NK-92 treated with Interleukin-12 subunit alpha and Interleukin-12 subunit beta, amount 100 ng/mL, for 24 hours (cell line): ENCODE measurements around the gene NKX1-1.
"Not testable (repeated sequence)": the region's sequence is repeated elsewhere in the genome, so short reads cannot be mapped to it uniquely, and the experiment has no call there.

Source experiments
- DNase-seq: peaks from one replicate; lab custom pipeline; 2025; lab: John Stamatoyannopoulos, UW

Gene NKX1-1

DNA sequence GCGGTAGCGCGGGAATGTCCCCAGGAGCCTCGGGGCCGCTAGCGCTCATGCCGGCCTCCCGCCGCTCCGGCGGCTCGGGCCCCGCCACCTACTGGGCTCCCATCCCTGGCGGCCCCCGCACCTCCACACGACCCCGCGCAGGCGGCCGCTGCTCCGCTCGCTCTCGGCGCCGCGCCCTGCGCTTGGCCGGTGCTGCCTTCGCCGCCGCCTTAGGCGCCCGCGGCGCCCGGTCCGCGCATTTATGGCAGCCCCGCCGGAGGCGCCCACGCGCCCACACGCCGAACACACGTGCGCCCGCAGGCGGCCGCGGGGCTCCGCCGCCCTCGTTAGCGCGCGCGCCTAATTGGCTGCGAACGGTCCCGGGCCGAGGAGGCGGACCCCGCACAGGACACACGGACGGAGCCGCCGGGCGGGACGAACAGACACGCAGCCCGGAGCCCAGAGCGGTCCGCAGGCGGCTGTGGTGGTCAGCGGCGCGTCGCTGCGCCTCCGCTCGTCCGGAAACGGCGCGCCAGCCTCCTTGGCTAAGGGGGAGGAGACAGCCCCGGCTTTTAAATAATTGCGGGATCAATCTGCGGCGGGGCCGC lies at the start of gene NKX1-1:
Gene NKX1-1 (minus strand): TSS at position 49 of the 587 bp plus-strand sequence. CDS start 0 bp downstream, at position 49.
- no peak for DNase-seq

DNA sequence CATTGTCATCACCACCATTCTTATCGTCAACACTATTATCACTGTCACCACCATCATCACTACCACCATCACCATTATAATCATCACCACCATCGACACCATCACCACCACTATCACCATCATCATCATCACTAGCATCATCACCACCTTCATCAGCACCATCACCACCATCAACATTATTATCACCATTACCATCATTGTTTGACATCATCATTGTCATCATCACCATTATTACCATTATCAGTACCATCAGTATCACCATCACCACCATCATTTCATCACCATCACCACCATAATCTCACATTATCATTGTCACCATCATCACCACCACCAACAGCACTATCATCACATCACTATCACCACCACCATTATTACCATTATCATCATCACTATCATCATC lies 47.5 kb upstream of the NKX1-1 start:
- DNase-seq, result no peak

DNA sequence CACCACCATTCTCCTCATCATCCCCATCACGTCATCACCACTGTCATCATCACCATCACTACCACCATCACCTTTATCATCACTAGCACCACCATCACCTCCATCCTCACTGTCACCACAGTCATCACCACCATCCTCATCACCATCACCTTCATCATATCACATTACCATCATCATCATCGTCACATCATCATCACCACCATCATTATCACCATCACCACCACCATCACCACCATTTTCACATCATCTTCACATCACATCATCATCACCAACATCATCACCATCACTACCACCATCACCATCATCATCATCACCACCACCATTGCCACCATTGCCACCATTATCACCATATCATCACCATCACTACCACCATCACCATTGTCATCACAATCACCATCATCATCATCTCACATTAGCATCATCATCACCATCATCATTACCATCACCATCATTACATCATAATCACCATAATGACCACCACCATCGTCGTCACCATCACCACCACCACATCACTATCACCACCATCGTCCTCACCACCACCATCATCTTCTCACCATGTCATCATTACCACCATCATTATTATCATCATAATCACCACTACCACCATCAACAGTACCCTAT lies 46.3 kb upstream of the NKX1-1 start:
- DNase-seq, result no peak

DNA sequence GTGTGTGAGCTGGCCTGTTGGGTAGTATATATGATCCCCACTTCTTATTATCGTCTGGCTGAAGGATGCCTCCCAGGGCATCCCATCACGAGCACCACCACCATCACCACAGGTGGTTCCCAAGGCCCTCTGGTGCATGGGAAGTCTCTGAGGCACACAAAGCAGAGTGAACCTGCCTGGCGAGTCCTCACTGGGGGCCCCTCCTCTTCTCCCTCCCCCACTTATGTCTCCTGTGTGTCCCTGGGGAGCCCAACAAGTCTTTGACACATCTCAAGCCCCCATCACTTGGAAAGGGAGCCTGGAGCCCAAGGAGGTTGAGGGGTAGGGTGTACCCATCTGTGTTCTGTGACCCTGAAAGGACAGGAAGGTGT lies 45.5 kb upstream of the NKX1-1 start:
- no peak for DNase-seq

DNA sequence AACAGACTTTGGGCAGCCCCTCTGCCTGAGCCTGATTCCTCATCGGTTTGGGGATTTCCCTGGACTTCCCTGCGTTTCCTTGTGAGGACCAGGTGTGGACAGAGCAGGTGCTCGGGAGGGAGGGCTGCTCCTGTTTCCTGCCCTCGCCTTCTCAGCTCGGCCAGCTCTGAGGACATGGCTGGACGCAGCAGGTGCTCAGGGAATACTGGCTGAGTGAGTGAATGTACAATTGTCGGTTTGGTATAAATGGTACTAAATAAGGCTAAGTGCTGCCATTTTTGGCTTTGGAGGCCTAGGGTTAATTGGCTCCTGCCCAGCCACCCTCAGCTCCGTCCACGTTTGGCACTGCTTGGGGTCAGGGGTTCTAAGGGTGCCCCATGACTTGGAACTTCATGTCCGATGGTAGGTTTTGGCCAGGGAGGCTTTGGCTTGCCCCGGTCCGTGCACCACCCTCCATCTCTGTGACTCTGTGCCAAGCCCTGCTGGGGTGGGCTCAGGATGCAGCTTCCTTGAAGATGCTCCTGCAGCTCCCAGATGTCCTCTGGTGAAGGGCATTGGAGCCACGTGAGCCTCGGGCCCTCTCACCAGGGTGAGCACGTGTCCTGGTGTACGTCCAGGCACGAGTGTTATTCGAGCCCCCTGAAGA lies 45.0 kb upstream of the NKX1-1 start:
- no peak for DNase-seq

DNA sequence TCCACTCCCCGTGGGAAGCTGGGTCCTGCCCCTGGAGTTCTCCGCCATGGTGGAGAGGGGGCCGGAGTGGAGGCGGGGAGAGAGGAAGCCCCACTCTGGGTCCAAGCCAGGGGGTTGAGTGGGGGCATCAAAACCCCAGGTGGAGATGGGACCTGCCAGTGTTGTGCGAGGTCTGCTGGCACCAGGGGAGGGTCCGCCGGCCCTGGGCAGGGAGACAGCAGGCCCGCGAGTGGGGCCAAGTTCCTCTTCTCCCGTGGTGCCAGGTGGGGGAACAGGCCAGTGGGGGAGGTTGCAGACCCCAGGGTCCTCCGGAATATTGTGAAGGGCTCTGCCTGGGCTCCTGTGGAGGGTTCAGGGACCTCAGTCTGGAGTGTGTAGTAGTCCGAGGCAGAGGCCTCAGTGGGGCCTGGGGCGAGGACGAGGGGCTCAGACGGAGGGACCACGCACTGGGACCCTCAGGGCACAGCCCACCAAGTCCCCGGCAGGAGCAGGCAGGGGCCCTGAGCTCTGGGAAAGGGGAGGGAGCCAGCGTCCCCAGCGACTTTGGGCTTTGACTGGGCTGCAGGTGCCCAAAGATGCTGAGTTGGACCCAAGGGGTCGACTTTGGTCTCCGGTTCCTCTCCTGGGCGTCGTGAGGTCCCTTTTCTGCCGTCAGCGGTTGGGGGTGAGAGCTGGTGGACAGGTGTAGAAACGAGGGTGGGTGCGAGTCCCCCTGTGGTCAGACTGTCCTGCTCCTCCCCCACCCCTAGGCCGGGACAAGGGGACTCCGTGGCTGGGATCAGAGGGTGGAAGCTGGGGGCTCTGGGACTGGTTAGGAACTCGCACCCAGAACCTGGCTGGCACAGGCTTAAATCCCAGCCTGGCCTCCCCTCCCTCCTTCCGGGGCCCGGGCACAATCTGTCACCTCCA lies 43.8 kb upstream of the NKX1-1 start:
- no peak for DNase-seq

DNA sequence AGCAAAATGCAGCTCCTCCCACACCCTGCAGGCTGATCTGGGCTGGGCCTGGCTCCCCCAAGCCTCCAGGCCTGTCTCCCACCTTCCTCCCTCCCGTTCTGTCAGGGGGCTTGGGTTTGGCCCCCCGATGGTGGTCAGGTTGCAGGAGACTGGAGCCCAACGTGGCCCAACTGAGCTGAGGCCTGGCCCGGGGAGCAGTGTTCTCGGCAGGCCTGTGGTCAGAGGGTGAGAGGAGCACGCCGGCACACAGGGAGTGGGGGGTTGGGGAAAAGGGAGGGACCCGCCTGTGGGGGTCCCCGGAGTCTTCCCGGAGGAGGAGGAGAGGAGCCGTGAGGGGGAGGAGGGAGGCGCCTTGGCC lies 43.2 kb upstream of the NKX1-1 start:
- no peak for DNase-seq

DNA sequence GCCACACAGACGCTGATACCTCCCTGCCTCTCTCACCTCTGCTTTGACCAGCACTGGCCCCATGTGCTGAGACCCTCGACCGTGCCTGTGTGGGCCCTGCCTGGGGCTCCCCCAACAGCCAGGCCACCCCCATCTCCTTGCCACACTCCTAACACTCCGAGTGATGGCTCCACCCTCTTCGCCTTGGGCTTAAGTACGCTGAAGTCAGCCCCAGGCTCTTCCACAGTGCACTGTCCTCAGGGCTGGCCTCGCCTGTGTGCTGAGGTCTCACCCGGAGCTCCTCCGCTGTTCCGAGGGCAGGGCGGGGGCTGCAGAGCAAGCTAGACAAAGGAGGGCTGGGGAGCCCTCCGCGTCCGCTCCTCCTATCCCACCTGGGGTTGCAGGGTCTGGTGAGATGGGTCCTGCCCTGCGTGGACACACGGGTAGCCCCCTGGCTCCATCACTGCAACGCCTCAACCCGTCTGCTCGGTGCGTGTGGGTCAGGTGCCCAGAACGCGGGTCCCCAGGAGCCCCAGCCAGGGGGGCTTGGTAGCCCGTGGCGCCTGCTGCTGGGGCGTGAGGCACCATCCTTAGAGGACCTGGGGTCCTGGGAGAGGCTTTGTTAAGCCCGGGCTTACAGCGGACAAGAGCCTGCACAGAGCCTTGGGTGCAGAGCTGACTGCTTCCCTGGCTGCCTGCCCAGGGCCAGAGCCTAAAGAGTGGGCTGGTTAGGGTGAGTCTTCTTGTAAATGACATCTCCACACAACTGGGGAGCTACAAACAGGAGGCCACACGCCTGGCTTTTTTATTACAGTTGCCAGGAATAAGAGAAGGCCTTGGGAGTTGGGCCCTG lies 42.6 kb upstream of the NKX1-1 start:
- no peak for DNase-seq

DNA sequence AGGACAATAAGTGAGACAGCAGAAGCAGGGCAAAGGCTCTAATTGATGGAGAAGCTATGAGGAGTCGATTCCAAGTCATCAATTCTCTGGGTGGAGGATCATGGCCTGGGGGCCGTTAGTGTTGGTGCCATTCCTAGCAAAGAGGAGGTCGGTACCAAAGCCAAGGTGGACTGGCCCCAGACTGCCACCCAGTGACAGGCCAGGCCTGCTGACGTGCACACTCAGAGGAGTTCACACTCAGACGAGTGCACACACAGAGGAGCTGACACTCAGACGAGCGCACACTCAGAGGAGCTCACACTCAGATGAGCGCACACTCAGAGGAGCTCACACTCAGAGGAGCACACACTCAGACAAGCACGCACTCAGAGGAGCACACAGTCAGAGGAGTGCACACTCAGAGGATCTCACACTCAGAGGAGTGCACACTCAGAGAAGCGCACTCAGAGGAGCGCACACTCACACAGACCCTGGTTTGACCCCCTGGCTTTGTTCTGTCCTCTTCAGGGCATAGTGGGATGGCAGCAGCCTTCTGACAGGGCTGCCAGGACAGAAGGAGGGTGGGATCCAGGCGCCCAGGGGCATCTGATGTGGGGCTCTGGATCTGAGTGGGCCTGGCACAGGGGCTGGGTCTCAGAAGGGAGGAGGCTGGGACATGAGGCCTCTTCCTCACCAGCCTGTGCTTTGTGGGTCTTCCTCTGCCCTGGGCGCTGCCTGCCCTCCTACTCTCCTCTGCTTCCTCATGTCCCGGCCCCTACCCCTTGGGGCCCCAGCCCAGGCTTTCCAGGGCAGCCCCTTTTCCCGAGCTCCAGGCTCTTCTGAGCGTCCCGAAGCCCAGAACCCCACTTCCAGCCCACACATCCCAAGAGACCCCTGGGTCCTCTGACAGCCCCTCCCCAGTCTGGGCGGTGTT lies 41.7 kb upstream of the NKX1-1 start:
- no peak for DNase-seq

DNA sequence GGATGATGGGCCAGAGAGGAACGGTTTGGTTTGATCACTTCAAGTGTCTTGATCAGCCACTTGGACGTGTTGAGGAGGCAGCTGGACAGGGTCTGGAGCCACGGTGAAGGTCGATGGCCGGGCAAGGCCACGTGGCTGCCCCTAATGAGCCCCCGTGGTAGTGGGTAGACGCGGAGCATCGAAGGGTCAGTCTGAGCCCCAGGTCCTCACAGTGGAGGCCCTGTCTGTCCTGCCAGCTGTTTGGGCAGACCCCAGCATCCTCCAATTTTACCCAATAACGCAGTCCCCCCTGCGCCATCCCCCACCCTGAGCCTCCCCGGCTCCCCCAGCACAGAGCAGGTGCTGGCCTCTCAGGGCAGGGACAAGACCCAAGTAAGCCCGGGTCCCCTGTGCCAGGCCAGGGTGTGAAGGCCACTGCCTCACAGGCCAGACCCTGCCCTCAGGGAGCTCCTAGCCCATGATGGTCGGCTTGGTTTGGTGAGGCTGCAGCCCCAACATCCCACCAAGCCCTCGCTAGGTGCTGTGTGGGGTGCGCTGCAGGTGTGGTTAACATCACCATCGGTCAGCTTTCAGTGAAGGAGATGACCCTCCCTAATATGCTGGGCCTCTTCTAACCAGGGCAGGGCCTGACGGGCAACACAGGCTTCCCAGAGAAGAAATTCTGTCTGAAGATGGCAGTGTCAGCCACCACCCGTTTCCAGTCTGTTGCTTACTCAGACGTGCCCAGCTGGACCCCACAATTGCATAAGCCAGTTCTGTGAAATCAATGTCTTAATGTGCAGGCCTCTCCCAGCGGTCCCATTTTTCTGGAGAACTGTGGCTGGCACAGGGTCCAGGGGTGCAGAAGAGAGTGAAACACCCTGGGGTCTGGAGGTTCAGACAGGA lies 40.5 kb upstream of the NKX1-1 start:
- DNase-seq, result no peak

DNA sequence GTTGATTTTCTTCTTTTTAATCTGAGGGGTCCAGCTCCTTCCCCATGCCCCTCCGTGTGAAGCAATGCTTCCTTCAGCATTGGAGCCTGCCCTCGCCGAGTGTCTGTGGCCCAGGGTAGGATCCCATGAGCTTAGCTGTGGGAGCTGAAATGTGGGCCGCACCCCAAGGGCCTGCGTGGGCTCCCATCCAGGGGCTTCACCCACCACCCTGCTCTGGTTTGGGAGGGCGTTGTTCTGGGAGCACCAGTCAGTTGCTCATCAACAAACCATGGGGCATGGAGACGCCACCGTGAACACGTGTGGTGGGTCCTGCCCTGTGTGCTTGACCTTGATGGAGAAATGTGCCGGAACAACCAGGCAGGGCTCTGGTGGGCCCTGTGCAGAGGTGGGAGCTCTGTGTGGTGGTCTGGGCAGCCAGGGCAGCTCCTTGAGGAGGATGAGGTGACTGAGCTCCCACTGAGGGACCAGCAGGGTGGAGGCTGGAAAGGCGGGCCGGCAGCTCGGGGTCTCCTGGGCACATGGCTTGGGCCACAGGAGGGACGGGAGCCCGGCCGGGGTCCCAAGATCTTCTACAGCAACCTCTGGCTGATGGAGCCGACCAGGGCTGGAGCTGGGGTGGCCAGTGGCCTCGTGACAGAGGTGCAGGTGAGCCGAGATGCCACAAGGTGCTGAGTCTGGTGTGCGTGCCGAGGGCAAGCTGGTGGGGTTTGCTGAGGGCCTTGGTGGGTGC lies 39.6 kb upstream of the NKX1-1 start:
- no peak for DNase-seq

DNA sequence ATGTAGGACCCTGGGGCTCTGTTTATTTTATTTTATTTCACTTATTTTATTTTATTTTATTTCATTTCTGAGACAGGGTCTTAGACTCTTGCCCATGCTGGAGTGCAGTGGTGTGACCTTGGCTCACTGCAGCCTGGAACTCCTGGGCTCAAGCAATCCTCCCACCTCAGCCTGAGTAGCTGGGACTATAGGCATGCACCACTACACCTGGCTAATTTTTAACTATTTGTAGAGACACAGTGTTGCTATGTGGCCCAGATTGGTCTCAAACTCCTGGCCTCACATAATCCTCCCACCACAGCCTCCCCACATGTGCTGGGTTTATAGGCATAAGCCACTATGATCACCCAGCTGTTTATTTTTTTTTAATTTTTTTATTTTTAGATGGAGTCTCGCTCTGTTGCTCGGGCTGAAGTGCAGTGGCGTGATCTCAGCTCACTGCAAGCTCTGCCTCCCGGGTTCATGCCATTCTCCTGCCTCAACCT lies 37.5 kb upstream of the NKX1-1 start:
- not testable (repeated sequence) for DNase-seq

DNA sequence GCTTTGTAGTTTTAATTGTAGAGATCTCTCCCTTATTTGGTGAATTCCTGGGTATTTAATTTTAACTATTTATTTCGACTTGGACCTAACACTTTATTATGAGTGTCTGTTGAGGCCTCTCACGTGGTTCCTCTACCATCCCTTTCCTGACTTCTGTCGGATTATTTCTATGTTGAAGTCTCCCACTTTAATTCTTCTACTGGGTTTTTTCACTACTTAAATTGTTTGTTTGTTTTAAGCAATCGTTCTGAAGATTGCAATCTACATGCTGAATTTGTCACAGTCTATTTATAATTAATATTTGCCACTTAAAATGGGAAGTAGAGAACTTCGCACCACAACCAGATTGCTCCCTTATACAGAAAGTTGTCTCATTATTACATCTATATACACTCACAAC lies 20.8 kb upstream of the NKX1-1 start:
- DNase-seq, result no peak

DNA sequence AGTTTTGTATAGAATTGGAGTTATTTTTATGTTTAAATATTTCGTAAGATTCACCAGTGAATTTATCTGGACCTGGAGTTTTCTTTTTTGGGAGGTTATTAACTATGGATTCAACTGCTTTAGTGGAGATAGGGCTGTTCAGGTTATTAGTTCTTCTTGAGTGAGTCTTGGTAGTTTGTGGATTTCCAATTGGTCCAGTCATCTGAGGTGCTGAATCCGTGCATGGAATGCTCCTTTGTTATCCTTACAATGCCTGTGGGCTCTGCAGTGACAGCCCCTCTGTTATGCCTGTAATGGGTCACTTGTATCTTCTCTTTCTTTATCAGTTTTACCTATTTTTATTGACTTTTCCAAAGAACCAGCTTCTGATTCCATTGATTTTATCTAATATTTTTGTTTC lies 15.4 kb upstream of the NKX1-1 start:
- no peak for DNase-seq

DNA sequence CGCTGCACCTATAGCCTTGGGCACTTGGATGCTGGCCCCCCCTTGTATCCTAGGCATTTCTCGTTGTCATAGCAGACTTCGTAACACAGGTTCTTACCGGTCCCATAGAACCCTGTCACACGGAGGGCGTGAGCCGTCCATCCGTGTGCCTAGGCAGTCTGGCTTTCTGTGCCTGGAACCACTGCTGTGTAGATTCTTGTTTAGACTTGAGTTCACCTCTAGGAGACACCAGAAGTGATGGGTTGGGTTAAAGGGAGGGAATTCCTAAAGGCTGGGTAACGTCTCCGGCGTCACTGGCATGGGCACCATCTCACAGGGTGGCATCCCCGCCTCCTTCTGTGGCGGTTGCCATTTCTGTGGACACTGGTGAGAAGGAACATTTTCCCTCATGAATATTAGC lies 13.5 kb upstream of the NKX1-1 start:
- DNase-seq, result no peak

DNA sequence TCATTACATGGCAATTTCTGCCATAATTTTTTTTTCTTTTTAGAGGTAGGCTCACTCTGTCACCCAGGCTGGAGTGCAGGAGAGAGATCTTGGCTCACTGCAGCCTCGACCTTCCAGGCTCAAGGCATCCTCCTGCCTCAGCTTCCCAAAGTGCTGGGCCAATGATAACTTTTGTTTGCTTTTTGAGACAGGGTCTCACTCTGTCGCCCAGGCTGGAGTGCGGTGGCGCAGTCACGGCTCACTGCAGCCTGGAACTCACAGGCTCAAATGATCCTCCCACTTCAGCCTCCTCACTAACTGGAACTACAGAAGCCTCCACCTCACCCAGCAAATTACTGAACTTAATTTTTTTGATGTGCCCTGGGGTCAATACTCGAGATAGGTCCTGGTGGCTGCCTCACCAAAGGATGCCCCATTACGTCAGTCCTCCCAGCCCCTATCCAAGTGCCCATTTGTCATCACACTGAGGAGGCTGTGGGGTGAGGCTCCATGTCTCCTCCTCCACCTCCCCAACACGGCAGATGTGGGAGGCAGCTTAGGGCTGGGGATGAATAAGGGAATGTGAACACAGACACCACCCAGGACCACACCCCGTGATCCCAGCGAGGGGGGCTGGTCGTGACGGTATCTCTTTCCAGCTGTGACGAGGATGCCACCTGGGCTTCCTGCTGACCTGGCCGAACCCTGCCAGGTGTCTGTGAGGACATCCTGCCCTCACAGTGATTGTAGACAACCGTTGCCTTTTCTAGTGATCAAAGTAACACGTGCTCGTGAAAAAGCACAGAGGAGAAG lies 12.4 kb upstream of the NKX1-1 start:
- DNase-seq, result no peak

DNA sequence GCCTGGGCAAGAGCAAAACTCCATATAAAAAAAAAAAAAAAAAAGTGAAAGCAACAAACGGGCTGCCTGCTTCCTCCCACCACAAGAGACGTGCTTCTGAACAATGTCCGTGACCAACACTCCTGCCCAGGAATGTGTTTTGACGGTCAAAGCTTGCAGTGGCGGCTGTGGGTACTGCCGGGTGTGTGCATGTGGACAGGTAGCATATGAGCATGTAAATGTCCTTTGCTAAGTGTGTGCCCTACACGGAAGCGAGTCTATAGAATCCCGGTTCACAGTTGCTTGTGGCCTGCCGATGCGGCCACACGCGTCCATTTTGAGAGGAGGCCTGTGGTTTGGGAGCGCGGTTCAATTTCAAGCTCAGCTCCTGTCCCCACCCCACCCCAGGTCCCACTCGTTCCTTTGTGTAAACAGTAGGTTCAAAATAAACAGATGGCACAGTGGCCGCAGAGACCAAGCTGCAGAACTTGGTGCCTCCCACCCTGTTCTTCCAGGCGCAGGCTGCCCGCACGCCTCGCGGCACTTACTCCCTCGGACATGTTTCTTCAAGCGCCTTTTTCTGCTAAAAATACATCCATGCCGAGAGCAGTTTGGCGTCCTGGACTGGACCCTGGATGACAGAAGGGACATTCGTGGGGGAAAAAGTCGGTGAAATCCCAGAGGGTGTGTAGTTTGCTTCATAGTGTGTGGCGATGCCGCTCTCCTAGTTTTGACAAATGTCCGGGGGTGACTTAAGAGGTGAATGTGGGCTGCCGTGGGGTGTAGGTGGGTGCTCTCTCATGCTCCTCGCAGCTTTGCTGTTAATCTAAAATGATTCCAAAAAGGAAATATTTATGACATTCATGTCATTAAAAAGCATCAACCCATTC lies 11.5 kb upstream of the NKX1-1 start:
- no peak for DNase-seq
